Effector memory CD8-positive, alpha-beta T cell (primary cell): ENCODE results near the gene ATP2B2.

Experiments used
- ATAC-seq: fragments of 150-1000 bp; cut with Tn5 transposase; replicated peaks from 2 replicates; pipeline ENCODE4 v1.10.0; 2021; ENCODE audit warnings: mild to moderate bottlenecking, moderate library complexity
- DNase-seq, 3 experiments: peaks; one replicate each; pipeline ENCODE4 v3.0.0; 2021
- H3K27ac Mint-ChIP-seq, 2 donors: one replicate each; pipeline ENCODE4 v1.8.0; 2022; ENCODE audit warnings: mild to moderate bottlenecking in 2 of 2, mixed read lengths in 2 of 2, moderate library complexity in 2 of 2
- H3K27me3 Mint-ChIP-seq, 2 donors: one replicate each; pipeline ENCODE4 v1.8.0; 2022; ENCODE audit warnings: mixed read lengths in 2 of 2
- H3K36me3 Mint-ChIP-seq: one replicate; pipeline ENCODE4 v1.8.0; 2022; ENCODE audit warnings: mild to moderate bottlenecking, moderate library complexity, mixed read lengths; ENCODE audit not compliant: insufficient read depth
- H3K4me1 Mint-ChIP-seq, 2 donors: one replicate each; pipeline ENCODE4 v1.8.0; 2022; ENCODE audit warnings: low read depth in 2 of 2, mixed read lengths in 2 of 2
- H3K4me3 Mint-ChIP-seq, 2 donors: one replicate each; pipeline ENCODE4 v1.8.0; 2022; ENCODE audit warnings: mild to moderate bottlenecking in 2 of 2, mixed read lengths in 2 of 2, moderate library complexity in 2 of 2
- H3K9me3 Mint-ChIP-seq, 2 donors: one replicate each; pipeline ENCODE4 v1.8.0; 2022; ENCODE audit warnings: mixed read lengths in 2 of 2

ATP2B2 gene

GRCh38 chr3:10400050-10400748 lies 105.2 kb downstream of the ATP2B2 start:
- Mint-ChIP-seq H3K9me3 (no peaks in the 10 kb centered on the region), H3K27me3 (no peaks in the 10 kb centered on the region), H3K27ac (peak overlapping the region in 1 of 2 donors; percentile 74), H3K36me3 (peaks cover 3% of the 10 kb centered on the region), H3K4me3 (no peak overlapping the region), H3K4me1 (peaks cover 33 to 37% of the 10 kb centered on the region in 2 donors)
- DNase-seq, result no peak
- no peak for ATAC-seq

DNA sequence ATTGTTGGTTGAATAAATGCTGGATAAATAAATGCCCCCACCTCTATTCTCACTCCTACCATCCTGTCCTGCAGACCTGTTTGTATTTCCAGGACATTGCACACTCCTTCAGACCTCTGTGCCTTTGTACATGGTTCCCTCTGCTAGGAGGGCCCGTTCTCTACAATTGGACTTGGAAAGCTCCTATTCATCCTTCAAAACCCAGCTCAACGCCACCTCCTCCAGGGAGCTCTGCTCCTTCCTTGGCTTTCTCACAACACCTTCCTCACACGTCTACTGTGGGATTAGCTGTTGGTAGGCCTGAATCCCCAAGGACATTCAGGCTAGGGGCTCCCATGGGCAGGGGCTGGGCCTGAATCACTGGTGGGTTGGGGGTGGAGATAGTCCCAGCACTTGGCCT lies 105.8 kb downstream of the ATP2B2 start:
- Mint-ChIP-seq H3K4me1 (peaks cover 36 to 42% of the 10 kb centered on the region in 2 donors), H3K27me3 (no peaks in the 10 kb centered on the region), H3K9me3 (no peaks in the 10 kb centered on the region), H3K27ac (no peak overlapping the region), H3K36me3 (peaks cover 3% of the 10 kb centered on the region), H3K4me3 (no peak overlapping the region)
- DNase-seq, result no peak
- no peak for ATAC-seq

GRCh38 chr3:10398341-10398740 lies 107.0 kb downstream of the ATP2B2 start:
- Mint-ChIP-seq H3K4me1 (peaks cover 36 to 44% of the 10 kb centered on the region in 2 donors), H3K9me3 (no peaks in the 10 kb centered on the region), H3K27me3 (no peaks in the 10 kb centered on the region), H3K4me3 (no peak overlapping the region), H3K27ac (peak overlapping the region; percentile 65 to 70), H3K36me3 (peaks cover 3% of the 10 kb centered on the region)
- ATAC-seq (no peak), DNase-seq (no peak)

- H3K36me3 Mint-ChIP-seq, result peaks cover 3% of the 10 kb centered on the region
- peak overlapping the region; percentile 65 to 70 for H3K27ac Mint-ChIP-seq
- DNase-seq, result no peak
- H3K27me3 Mint-ChIP-seq, result no peaks in the 10 kb centered on the region
- H3K4me3 Mint-ChIP-seq, result no peak overlapping the region
- no peak for ATAC-seq
- no peaks in the 10 kb centered on the region for H3K9me3 Mint-ChIP-seq
- peaks cover 36 to 48% of the 10 kb centered on the region in 2 donors for H3K4me1 Mint-ChIP-seq
Measured at GRCh38 chr3:10397879-10398278, 107.5 kb downstream of the ATP2B2 start.

GRCh38 chr3:10396931-10397330 lies 108.5 kb downstream of the ATP2B2 start:
- peaks cover 3% of the 10 kb centered on the region for H3K36me3 Mint-ChIP-seq
- no peaks in the 10 kb centered on the region for H3K9me3 Mint-ChIP-seq
- H3K27me3 Mint-ChIP-seq, result no peaks in the 10 kb centered on the region
- peaks cover 36 to 51% of the 10 kb centered on the region in 2 donors for H3K4me1 Mint-ChIP-seq
- DNase-seq (no peak), ATAC-seq (no peak)
- peak overlapping the region; percentile 65 to 70 for H3K27ac Mint-ChIP-seq
- no peak overlapping the region for H3K4me3 Mint-ChIP-seq

GRCh38 chr3:10396083-10396482 lies 109.3 kb downstream of the ATP2B2 start:
- Mint-ChIP-seq H3K4me3 (peak overlapping the region; percentile 50 to 72), H3K27me3 (no peaks in the 10 kb centered on the region), H3K36me3 (peaks cover 3% of the 10 kb centered on the region), H3K27ac (peak overlapping the region; percentile 39 to 79), H3K9me3 (no peaks in the 10 kb centered on the region), H3K4me1 (peaks cover 36 to 56% of the 10 kb centered on the region in 2 donors)
- ATAC-seq, result peak; percentile 63
- no peak for DNase-seq

GRCh38 chr3:10395671-10396070 lies 109.7 kb downstream of the ATP2B2 start:
- Mint-ChIP-seq H3K4me3 (peak overlapping the region; percentile 50 to 72), H3K27ac (peak overlapping the region; percentile 13 to 79), H3K27me3 (no peaks in the 10 kb centered on the region), H3K9me3 (no peaks in the 10 kb centered on the region), H3K4me1 (peaks cover 36 to 58% of the 10 kb centered on the region in 2 donors), H3K36me3 (peaks cover 3% of the 10 kb centered on the region)
- DNase-seq (peak; percentile 31 to 41 (median 37)), ATAC-seq (peak; percentile 93)

- Mint-ChIP-seq H3K4me1 (peaks cover 34 to 59% of the 10 kb centered on the region in 2 donors), H3K27ac (peak overlapping the region in 1 of 2 donors; percentile 79), H3K9me3 (no peaks in the 10 kb centered on the region), H3K36me3 (peaks cover 3% of the 10 kb centered on the region), H3K27me3 (no peaks in the 10 kb centered on the region), H3K4me3 (peak overlapping the region; percentile 50 to 72)
- ATAC-seq (peak; percentile 9), DNase-seq (no peak)
Measured at GRCh38 chr3:10395196-10395595, 110.2 kb downstream of the ATP2B2 start.

GRCh38 chr3:10394491-10395025 lies 110.8 kb downstream of the ATP2B2 start:
- DNase-seq (no peak), ATAC-seq (no peak)
- no peaks in the 10 kb centered on the region for H3K9me3 Mint-ChIP-seq
- no peaks in the 10 kb centered on the region for H3K27me3 Mint-ChIP-seq
- peaks cover 3% of the 10 kb centered on the region for H3K36me3 Mint-ChIP-seq
- H3K27ac Mint-ChIP-seq, result no peak overlapping the region
- H3K4me3 Mint-ChIP-seq, result peak overlapping the region; percentile 50 to 72
- peaks cover 35 to 62% of the 10 kb centered on the region in 2 donors for H3K4me1 Mint-ChIP-seq

GRCh38 chr3:10393514-10393913 lies 111.9 kb downstream of the ATP2B2 start:
- no peaks in the 10 kb centered on the region for H3K9me3 Mint-ChIP-seq
- DNase-seq (no peak), ATAC-seq (no peak)
- H3K27ac Mint-ChIP-seq, result peak overlapping the region; percentile 52 to 69
- H3K4me1 Mint-ChIP-seq, result peaks cover 37 to 66% of the 10 kb centered on the region in 2 donors
- H3K27me3 Mint-ChIP-seq, result no peaks in the 10 kb centered on the region
- H3K36me3 Mint-ChIP-seq, result peaks cover 3% of the 10 kb centered on the region
- H3K4me3 Mint-ChIP-seq, result no peak overlapping the region

DNA sequence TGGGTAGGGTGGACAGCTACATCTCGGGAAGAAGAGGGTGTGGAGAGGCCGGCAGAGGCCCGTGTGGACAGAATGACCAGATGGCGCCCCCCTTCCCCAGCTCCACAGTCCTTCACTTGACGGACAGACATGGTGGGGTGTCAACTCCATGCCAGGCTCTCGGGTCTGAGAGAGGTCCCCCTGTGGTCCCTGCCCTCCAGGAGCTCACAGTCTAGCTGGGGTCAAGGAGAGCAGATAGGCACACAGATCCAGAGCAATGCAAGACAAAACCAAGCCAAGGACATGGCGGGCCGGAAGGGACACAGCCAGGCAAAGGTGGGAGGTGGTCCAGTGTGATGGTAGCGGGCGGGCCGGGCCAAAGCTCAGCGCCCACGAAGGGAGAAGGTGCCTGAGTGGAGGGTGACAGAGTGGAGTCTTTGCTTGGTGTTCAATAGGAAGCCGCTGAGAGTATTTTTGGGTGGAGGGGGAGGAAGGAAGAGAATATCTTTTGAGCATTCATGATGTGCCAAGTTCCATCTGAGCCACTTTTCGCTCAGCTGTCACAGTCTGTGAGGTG lies 112.4 kb downstream of the ATP2B2 start:
- DNase-seq, result no peak
- peaks cover 43 to 67% of the 10 kb centered on the region in 2 donors for H3K4me1 Mint-ChIP-seq
- H3K27ac Mint-ChIP-seq, result peak overlapping the region; percentile 52 to 69

GRCh38 chr3:10392244-10392643 lies 113.1 kb downstream of the ATP2B2 start:
- no peaks in the 10 kb centered on the region for H3K27me3 Mint-ChIP-seq
- no peak overlapping the region for H3K4me3 Mint-ChIP-seq
- H3K27ac Mint-ChIP-seq, result peak overlapping the region; percentile 24 to 69
- peaks cover 43 to 68% of the 10 kb centered on the region in 2 donors for H3K4me1 Mint-ChIP-seq
- no peaks in the 10 kb centered on the region for H3K9me3 Mint-ChIP-seq
- no peaks in the 10 kb centered on the region for H3K36me3 Mint-ChIP-seq
- DNase-seq, result no peak
- no peak for ATAC-seq

More for the DNA sequence above, 112.4 kb downstream of the ATP2B2 start:
- Mint-ChIP-seq H3K36me3 (peaks cover 1% of the 10 kb centered on the region), H3K9me3 (no peaks in the 10 kb centered on the region), H3K27me3 (no peaks in the 10 kb centered on the region), H3K4me3 (no peak overlapping the region)
- ATAC-seq, result no peak

- DNase-seq (no peak), ATAC-seq (no peak)
- no peaks in the 10 kb centered on the region for H3K36me3 Mint-ChIP-seq
- H3K4me3 Mint-ChIP-seq, result no peak overlapping the region
- peak overlapping the region; percentile 24 to 57 for H3K27ac Mint-ChIP-seq
- no peaks in the 10 kb centered on the region for H3K9me3 Mint-ChIP-seq
- peaks cover 35 to 65% of the 10 kb centered on the region in 2 donors for H3K4me1 Mint-ChIP-seq
- H3K27me3 Mint-ChIP-seq, result no peaks in the 10 kb centered on the region
Measured at GRCh38 chr3:10391391-10391790, 114.0 kb downstream of the ATP2B2 start.
